Left lobe of liver (tissue), 2 donors: Measurements from ENCODE around the gene CARD16. TPM values are rescaled to one million over a fixed set of nuclear protein-coding genes. Genes with fewer than 3 reads are reported as not detected.
"Not testable (repeated sequence)": the region's sequence is repeated elsewhere in the genome, so short reads cannot be mapped to it uniquely, and the experiment has no call there.

Experiments
- ATAC-seq: fragments of 200-7000 bp; cut with Tn5 transposase; one replicate; pipeline ENCODE4 v1.9.1; 2020; ENCODE audit warnings: mild to moderate bottlenecking, moderate library complexity
- DNase-seq: peaks from one replicate; pipeline ENCODE4 v3.0.0-alpha.2; 2020; ENCODE audit warnings: low spot score
- total RNA-seq: library from RNA; stranded (reverse); gene quantifications from one replicate; pipeline ENCODE4 v1.2.1, GENCODE V29; 2021
- donor health status: DM: no; HTN: no; CAD: no; lungs with moderate emphysema.
- donor health status: DM: no; HTN: yes; CAD: no.

Gene CARD16
- total RNA-seq, 1 donor from 2014 or later = 3.9 TPM

DNA sequence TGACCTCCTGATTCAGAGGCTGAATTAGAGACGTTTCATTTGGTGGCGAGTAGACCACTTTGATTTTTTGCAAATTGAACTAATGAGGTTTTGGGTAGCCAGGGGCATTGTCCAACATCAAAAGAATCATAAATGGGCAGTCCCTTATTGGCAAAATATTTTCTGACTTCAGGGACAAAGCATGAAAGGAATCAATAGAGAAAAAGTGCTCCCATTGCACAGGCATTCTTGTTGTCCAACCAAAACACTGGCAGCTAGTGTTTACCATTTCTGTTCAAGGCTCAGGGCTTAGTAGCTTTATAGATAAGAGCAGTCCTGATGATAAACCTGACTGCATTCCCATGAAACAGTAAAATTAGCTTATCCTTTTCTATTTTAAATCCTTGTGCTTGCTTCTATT lies 6.4 kb upstream of the CARD16 start:
- DNase-seq = no peak
- no peak for ATAC-seq

- DNase-seq = no peak
- no peak for ATAC-seq
Measured at GRCh38 chr11:105049481-105049880, 4.3 kb upstream of the CARD16 start.

DNA sequence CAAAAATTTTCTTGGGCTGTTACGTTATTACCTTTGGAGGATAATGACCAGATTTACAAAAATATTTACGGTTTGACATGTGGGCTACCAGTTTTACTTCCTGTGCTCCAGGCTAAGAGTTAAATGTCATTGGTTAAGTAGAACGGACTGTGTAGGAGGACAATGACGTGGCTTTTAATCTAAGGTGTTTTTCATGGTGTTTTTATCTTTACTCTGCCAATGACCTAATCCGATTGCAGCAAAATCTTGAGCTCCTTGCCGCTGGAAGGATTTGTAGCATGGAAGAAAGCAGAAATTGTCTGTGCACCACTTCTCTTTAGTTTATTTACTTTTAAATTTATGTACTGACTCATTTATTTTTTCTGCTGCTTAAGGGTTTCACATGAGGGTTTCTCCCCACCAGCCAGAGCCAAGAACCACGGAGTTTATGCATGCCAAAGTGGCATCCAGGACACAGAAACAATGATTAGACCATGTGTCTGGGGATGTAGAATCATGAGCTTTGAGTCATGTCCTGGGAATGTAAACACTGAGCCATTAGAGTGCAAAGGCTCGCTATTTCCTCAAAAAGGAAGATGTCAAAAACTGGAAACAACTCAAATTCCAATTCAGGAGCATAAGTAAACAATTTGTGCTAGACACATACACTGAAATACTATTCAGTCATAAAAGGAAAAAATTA lies 1.9 kb upstream of the CARD16 start:
- ATAC-seq = peak; percentile 54
- no peak for DNase-seq

DNA sequence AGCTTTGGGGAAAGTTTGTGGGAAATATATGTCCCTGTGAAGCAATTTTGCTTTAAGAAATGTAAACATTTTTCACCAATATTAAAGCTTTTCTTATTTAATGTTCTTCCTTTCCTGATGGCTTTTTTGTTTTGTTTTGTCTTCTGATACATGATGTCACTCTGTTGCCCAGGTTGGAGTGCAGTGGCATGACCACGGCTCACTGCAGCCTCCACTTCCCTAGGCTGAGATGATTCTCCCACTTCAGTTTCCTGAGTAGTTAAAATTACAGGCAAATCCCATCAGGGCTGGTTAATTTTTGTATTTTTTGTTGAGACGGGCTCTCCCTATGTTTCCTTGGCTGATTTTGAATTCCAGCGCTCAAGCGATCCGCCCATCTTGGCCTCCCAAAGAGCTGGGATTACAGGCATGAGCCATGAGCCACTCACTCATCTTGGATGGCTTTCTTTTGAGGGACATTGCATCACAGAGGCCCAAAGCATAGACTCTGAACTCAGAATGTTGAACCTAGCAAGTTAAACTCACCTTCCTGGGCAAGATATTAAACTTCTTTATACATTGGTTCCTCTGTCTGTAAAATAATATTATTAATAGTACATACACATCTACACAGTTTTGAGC lies 651 bp upstream of the CARD16 start:
- ATAC-seq (peak; percentile 26), DNase-seq (no peak)

DNA sequence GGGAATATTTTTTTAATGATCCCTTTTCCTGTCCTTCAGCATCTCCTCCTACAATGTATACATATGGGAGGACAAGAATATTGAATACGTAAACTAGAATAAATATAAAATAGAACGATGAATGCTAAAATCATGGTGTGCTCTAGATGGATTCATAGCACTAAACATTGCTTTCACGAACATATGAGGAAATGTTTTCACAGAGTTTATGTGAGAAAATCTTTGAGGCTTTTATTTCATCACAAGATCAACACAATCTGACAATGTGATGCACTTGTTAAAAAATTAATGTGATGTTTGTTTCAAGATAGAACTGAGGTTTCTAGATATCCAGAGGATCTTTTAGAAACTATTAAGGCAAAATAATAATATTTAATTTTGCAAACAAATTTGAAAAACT lies 3.0 kb downstream of the CARD16 start:
- ATAC-seq (no peak), DNase-seq (no peak)

- ATAC-seq (no peak), DNase-seq (no peak)
Measured at GRCh38 chr11:105040703-105041102, 4.4 kb downstream of the CARD16 start.

DNA sequence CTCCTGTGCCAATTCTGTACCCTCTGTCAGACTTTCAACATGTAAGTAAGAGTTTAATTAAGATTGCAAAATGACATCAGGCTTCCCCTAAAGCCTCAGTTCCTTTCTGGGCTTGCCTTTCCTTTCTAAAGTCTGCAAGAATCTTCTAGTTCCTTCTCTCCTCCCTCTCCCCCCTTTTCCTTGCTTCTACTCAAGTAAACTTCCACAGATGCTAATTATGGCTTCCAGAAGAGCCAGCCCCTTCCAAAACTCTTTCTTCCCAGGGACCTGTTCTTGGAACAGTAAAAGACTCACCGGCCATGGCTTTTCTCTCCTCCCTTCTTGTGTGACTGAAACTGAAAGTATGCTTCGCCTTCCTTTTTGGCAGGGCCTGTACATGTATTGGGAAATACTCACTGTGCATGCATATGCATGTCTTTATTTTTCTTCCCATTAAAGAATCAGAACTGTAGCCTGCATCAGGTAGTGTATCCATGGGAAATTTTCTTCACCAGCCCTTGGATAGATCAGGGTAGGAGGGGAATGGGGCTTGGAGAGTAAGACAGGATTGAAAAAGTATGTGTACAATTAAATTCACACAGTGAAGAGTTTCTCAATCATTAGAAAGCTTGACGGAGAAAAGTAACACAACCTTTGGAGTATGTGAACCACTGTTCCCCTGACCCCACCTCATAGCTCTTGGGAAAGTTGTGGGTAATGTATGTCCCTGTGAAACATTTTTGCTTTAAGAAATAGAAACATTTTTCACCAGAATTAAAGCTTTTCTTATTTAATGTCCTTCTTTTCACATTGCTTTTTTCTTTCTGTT lies 10.1 kb downstream of the CARD16 start, which contains the start of gene CASP1:
TSS of gene CASP1 (minus strand) at position 332 of the 808 bp plus-strand sequence. CDS start at position 301, 31 bp downstream.
- DNase-seq (peak; percentile 59), ATAC-seq (peak; percentile 93)

DNA sequence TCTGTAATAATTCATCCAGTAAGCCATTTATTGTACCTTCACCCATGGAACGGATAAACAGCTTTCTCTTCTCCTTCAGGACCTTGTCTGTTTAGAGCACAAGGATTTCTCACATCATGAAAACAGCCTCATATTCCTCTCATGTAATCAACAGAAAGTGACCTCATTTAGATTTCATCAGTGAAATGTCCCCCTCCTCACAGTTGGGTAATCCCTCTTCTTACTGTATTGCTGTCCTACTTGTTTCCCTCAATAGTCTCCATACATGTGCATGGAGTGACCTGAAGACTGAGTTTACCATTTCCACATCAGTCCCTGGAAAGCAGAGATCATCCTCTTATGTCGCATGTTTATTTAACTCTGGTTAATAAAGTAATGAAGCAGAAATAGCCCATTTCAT lies 10.7 kb downstream of the CARD16 start:
- peak; percentile 51 for ATAC-seq

DNA sequence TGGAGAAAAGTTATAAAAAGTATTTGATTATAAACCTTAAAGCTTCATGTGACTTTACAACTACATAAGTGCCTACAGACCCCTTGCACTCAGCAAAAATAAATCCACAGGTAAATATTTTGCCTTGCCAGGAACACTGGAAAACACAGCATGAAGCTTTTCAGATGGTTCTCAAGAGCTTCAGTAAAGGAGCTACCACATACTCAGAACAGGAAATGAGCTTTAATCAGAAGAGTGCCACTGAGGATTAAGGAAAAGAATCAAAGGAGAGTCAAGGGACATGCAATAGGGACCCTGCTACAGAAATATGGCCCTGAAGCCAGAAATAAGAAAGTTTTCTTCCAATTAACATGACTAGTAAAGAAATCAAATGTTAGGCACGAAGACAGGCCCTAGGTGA lies 11.4 kb downstream of the CARD16 start:
- ATAC-seq = no peak
- no peak for DNase-seq

More for the DNA sequence above, 10.7 kb downstream of the CARD16 start:
- not testable (repeated sequence) for DNase-seq

GRCh38 chr11:105033343-105033742 lies 11.8 kb downstream of the CARD16 start:
- no peak for DNase-seq
- no peak for ATAC-seq

- DNase-seq = no peak
- ATAC-seq = no peak
Measured at GRCh38 chr11:105032495-105032894, 12.6 kb downstream of the CARD16 start.

- DNase-seq = no peak
- ATAC-seq = no peak
Measured at GRCh38 chr11:105027678-105028077, 17.5 kb downstream of the CARD16 start.

- ATAC-seq (no peak), DNase-seq (no peak)
Measured at GRCh38 chr11:105024394-105024793, 20.7 kb downstream of the CARD16 start.

DNA sequence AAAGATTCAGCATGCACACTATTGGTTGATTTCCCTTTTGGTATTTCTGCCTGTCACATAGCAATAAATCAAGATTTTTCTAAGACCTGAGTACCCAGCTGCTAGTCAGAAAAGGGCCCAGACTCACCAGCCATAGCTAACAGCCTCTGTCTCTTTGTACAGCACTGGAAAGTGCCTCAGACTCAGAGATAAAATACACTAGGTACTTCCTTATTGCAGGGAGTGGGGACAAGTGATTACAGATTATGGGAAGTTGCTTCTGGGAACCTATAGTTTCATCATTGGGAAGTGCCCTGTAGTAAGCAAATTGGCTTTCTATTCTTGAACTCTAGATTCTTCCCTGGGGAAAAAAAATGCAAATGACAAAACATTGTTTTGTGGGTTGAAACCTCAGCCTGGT lies 22.1 kb downstream of the CARD16 start, which contains the start of gene CASP5:
TSS of gene CASP5 (minus strand) at position 166 of the 400 bp plus-strand sequence. CDS start at position 134, 32 bp downstream.
- no peak for DNase-seq
- ATAC-seq = peak; percentile 15

DNA sequence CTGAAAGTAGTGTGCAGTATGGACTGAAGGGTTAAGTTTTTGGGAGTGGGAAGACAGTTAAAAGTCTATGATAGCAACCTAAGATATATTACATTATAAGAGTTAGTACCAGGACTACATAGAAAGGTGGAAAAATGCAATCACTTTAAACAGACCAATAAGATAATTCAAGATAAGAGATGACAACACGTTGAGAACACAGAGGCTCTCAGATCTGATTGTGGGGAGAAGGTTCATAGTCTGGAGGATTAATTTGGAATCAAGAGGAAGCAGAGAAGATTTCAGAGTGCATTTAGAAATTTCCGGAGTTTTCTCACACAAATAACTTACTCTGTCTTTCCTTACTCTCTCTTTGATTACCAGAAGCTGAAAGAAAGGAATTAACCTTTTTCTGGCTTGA lies 22.6 kb downstream of the CARD16 start:
- ATAC-seq = no peak

DNA sequence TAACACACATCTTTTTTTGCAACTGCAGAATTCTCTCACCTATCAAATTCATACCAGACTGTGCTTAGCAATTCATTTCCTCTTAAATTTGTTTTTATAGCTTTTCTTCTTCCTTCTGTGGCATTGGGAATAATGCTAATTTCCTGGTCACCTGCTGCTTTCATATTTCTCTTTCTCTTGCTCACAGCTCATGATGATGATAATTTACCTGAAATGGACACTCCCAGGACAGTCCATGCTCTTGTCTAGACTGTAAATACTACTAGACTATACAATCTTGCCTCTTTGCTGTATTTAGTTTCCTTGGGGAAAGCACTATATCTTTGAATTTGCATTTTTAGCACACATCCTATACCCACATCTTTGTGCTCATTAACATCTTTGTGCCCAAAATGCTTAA lies 37.7 kb downstream of the CARD16 start:
- ATAC-seq (no peak), DNase-seq (no peak)

More for the DNA sequence above, 22.6 kb downstream of the CARD16 start:
- no peak for DNase-seq

- no peak for DNase-seq
- no peak for ATAC-seq
Measured at GRCh38 chr11:105005451-105005845, 39.7 kb downstream of the CARD16 start.

DNA sequence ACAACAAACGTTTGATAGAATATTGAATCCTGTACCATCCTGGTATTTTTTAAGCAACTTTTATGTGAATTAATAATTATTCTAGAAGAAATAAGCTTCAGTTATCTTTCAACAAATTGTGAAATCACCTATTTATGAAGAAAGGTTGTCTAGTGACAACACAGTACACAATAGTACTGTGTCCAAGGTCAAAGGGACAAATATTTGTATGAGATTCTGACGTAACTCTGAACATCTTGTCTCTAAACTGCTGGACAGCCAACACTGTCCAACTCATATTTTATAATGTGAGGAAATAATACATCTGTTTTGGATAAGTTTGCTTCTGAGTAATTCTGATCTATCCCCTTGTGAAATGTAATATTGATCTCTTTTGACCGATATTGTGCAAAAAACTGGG lies 41.1 kb downstream of the CARD16 start:
- ATAC-seq = peak; percentile 46
- no peak for DNase-seq

DNA sequence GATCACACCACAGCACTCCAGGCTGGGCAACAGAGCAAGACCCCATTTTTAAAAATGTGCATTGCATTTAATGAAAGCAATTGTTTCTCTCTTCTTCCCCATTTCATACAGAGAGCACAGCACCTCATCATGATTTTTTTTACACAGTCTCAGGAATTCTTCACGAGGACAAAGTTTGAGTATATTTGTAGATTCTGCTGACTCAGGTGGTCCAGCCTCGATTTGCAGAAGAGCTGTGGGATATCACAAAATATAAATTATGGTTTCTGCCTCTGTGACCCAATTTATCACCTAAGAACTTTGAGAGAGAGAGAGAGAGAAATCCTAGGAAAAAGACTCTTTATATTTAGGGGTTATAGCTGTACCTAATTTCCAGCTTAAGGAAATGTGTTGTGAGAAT lies 42.0 kb downstream of the CARD16 start:
- ATAC-seq = no peak

GRCh38 chr11:105000797-105001196 lies 44.3 kb downstream of the CARD16 start:
- DNase-seq = no peak
- peak; percentile 70 for ATAC-seq

More for the DNA sequence above, 42.0 kb downstream of the CARD16 start:
- no peak for DNase-seq

- DNase-seq (no peak), ATAC-seq (no peak)
Measured at GRCh38 chr11:105000167-105000566, 45.0 kb downstream of the CARD16 start.

- DNase-seq (no peak), ATAC-seq (no peak)
Measured at GRCh38 chr11:104999721-105000120, 45.4 kb downstream of the CARD16 start.
